Measurements from ENCODE around the gene MARCHF3. TPM values are rescaled to one million over a fixed set of nuclear protein-coding genes. Genes with fewer than 3 reads are reported as not detected.
A peak's percentile ranks its signal among the peaks of the same experiment; 100 is the strongest.

The MARCHF3 gene
- total RNA-seq, 1 experiment from 2014 or later: 16.1 TPM

- Mint-ChIP-seq H3K9me3 (ENCODE audit: low read depth, unreplicated experiment) (no peaks in the 10 kb centered on the region), H3K4me1 (ENCODE audit: low read depth, unreplicated experiment) (peaks cover 25% of the 10 kb centered on the region), H3K27me3 (ENCODE audit: unreplicated experiment) (no peaks in the 10 kb centered on the region), H3K36me3 (ENCODE audit: insufficient read depth, unreplicated experiment) (no peaks in the 10 kb centered on the region), H3K27ac (ENCODE audit: unreplicated experiment) (no peak overlapping the region), H3K4me3 (ENCODE audit: low read depth, unreplicated experiment) (no peak overlapping the region)
- CTCF ChIA-PET: no interaction called here
- no TSS peak for BruUV-seq (replicated peaks)
- intact Hi-C loops (cut with micrococcal nuclease; ENCODE audit: unreplicated experiment): no loop called here
- TF ChIP-seq CTCF (IDR thresholded peaks at IDR 0.05; ENCODE audit: unreplicated experiment): no peak
- DNase-seq: no peak
Observed at GRCh38 chr5:126969548-126969947, 60.8 kb downstream of the MARCHF3 start.

GRCh38 chr5:126967808-126968466 lies 62.4 kb downstream of the MARCHF3 start:
- peaks cover 27% of the 10 kb centered on the region for H3K4me1 Mint-ChIP-seq (ENCODE audit: low read depth, unreplicated experiment)
- no peak for DNase-seq
- H3K27ac Mint-ChIP-seq (ENCODE audit: unreplicated experiment): no peak overlapping the region
- no peaks in the 10 kb centered on the region for H3K9me3 Mint-ChIP-seq (ENCODE audit: low read depth, unreplicated experiment)
- no peaks in the 10 kb centered on the region for H3K27me3 Mint-ChIP-seq (ENCODE audit: unreplicated experiment)
- CTCF ChIA-PET: no interaction called here
- no peaks in the 10 kb centered on the region for H3K36me3 Mint-ChIP-seq (ENCODE audit: insufficient read depth, unreplicated experiment)
- intact Hi-C loops (cut with micrococcal nuclease; ENCODE audit: unreplicated experiment): no loop called here
- TF ChIP-seq CTCF (IDR thresholded peaks at IDR 0.05; ENCODE audit: unreplicated experiment): no peak
- no TSS peak for BruUV-seq (replicated peaks)
- no peak overlapping the region for H3K4me3 Mint-ChIP-seq (ENCODE audit: low read depth, unreplicated experiment)

GRCh38 chr5:126965487-126965886 lies 64.9 kb downstream of the MARCHF3 start:
- intact Hi-C loops (cut with micrococcal nuclease; ENCODE audit: unreplicated experiment): no loop called here
- H3K4me1 Mint-ChIP-seq (ENCODE audit: low read depth, unreplicated experiment): peaks cover 21% of the 10 kb centered on the region
- no peaks in the 10 kb centered on the region for H3K27me3 Mint-ChIP-seq (ENCODE audit: unreplicated experiment)
- peak overlapping the region; percentile 11 for H3K27ac Mint-ChIP-seq (ENCODE audit: unreplicated experiment)
- no peak overlapping the region for H3K4me3 Mint-ChIP-seq (ENCODE audit: low read depth, unreplicated experiment)
- no peaks in the 10 kb centered on the region for H3K36me3 Mint-ChIP-seq (ENCODE audit: insufficient read depth, unreplicated experiment)
- no peak for DNase-seq
- CTCF ChIA-PET: interaction anchor here (1.0 kb wide), 2 partner anchors 64 to 75 kb away, joined by 3 read pairs; no protein-coding TSS in a partner anchor
- TF ChIP-seq CTCF (IDR thresholded peaks at IDR 0.05; ENCODE audit: unreplicated experiment): no peak
- H3K9me3 Mint-ChIP-seq (ENCODE audit: low read depth, unreplicated experiment): no peaks in the 10 kb centered on the region
- BruUV-seq (replicated peaks): no TSS peak

GRCh38 chr5:126965061-126965475 lies 65.3 kb downstream of the MARCHF3 start:
- no peaks in the 10 kb centered on the region for H3K9me3 Mint-ChIP-seq (ENCODE audit: low read depth, unreplicated experiment)
- peaks cover 21% of the 10 kb centered on the region for H3K4me1 Mint-ChIP-seq (ENCODE audit: low read depth, unreplicated experiment)
- CTCF ChIA-PET: interaction anchor here (0.6 to 1.0 kb wide), 3 partner anchors 8 to 76 kb away, joined by 3 to 8 read pairs (median 3); no protein-coding TSS in a partner anchor
- no TSS peak for BruUV-seq (replicated peaks)
- H3K4me3 Mint-ChIP-seq (ENCODE audit: low read depth, unreplicated experiment): no peak overlapping the region
- H3K27ac Mint-ChIP-seq (ENCODE audit: unreplicated experiment): peak overlapping the region; percentile 11
- DNase-seq: peak; percentile 38
- no peaks in the 10 kb centered on the region for H3K36me3 Mint-ChIP-seq (ENCODE audit: insufficient read depth, unreplicated experiment)
- H3K27me3 Mint-ChIP-seq (ENCODE audit: unreplicated experiment): no peaks in the 10 kb centered on the region
- intact Hi-C loops (cut with micrococcal nuclease; ENCODE audit: unreplicated experiment): no loop called here
- TF ChIP-seq CTCF (IDR thresholded peaks at IDR 0.05; ENCODE audit: unreplicated experiment): no peak

Measured in Calu3 (cell line).